Measurements from ENCODE around the gene TXNRD2.

TXNRD2 gene

GRCh38 chr22:19941365-19942082 is at the start of gene TXNRD2, which contains the start of gene COMT:
Gene TXNRD2, minus strand, starts transcription at chr22:19941818. Its CDS starts 15 bp downstream, at chr22:19941803.
Gene COMT, plus strand, starts transcription at chr22:19941772. Its CDS starts 20,755 bp downstream, at chr22:19962527.
- DNase-seq (ENCODE audit: low read depth, low spot score) = peak; percentile 47

- no peak for DNase-seq (ENCODE audit: low read depth, low spot score)
Observed at GRCh38 chr22:19991395-19991644, 49.7 kb upstream of the TXNRD2 start.

GRCh38 chr22:19990609-19991394 is 49.2 kb upstream of the TXNRD2 start:
- no peak for DNase-seq (ENCODE audit: low read depth, low spot score)

- DNase-seq (ENCODE audit: low read depth, low spot score) = no peak
Observed at GRCh38 chr22:19990188-19990587, 48.6 kb upstream of the TXNRD2 start.

GRCh38 chr22:19989725-19990067 is 48.1 kb upstream of the TXNRD2 start:
- DNase-seq (ENCODE audit: low read depth, low spot score) = no peak

- DNase-seq (ENCODE audit: low read depth, low spot score) = no peak
Observed at GRCh38 chr22:19988965-19989724, 47.5 kb upstream of the TXNRD2 start.

GRCh38 chr22:19988331-19988808 is 46.8 kb upstream of the TXNRD2 start:
- no peak for DNase-seq (ENCODE audit: low read depth, low spot score)

- no peak for DNase-seq (ENCODE audit: low read depth, low spot score)
Observed at GRCh38 chr22:19987394-19988306, 46.0 kb upstream of the TXNRD2 start.

GRCh38 chr22:19986410-19987341 is 45.1 kb upstream of the TXNRD2 start:
- peak; percentile 21 for DNase-seq (ENCODE audit: low read depth, low spot score)

- no peak for DNase-seq (ENCODE audit: low read depth, low spot score)
Observed at GRCh38 chr22:19986011-19986409, 44.4 kb upstream of the TXNRD2 start.

- DNase-seq (ENCODE audit: low read depth, low spot score) = no peak
Observed at GRCh38 chr22:19984851-19985811, 43.5 kb upstream of the TXNRD2 start.

GRCh38 chr22:19984201-19984753 is 42.7 kb upstream of the TXNRD2 start:
- DNase-seq (ENCODE audit: low read depth, low spot score) = no peak

- no peak for DNase-seq (ENCODE audit: low read depth, low spot score)
Observed at GRCh38 chr22:19983741-19984140, 42.1 kb upstream of the TXNRD2 start.

- no peak for DNase-seq (ENCODE audit: low read depth, low spot score)
Observed at GRCh38 chr22:19982991-19983578, 41.5 kb upstream of the TXNRD2 start.

GRCh38 chr22:19981961-19982920 is 40.6 kb upstream of the TXNRD2 start:
- no peak for DNase-seq (ENCODE audit: low read depth, low spot score)

GRCh38 chr22:19981171-19981960 is 39.7 kb upstream of the TXNRD2 start:
- DNase-seq (ENCODE audit: low read depth, low spot score) = no peak
